Astrocyte (in vitro differentiated cells and primary cell): ENCODE measurements around the gene ARAP1.

Experiments
- EZH2 ChIP-seq: IDR thresholded peaks from 2 replicates; pipeline ENCODE4 v1.6.1; 2012; ENCODE audit warnings: mild to moderate bottlenecking, low read length, inconsistent platforms; ENCODE audit not compliant: insufficient read depth
- TF ChIP-seq, protein P1 (sequence below): IDR thresholded peaks from 2 replicates; pipeline ENCODE4 v1.5.1; 2011; ENCODE audit warnings: low read depth, mild to moderate bottlenecking, inconsistent platforms, low read length, moderate library complexity; ENCODE audit not compliant: insufficient read depth

DNA sequence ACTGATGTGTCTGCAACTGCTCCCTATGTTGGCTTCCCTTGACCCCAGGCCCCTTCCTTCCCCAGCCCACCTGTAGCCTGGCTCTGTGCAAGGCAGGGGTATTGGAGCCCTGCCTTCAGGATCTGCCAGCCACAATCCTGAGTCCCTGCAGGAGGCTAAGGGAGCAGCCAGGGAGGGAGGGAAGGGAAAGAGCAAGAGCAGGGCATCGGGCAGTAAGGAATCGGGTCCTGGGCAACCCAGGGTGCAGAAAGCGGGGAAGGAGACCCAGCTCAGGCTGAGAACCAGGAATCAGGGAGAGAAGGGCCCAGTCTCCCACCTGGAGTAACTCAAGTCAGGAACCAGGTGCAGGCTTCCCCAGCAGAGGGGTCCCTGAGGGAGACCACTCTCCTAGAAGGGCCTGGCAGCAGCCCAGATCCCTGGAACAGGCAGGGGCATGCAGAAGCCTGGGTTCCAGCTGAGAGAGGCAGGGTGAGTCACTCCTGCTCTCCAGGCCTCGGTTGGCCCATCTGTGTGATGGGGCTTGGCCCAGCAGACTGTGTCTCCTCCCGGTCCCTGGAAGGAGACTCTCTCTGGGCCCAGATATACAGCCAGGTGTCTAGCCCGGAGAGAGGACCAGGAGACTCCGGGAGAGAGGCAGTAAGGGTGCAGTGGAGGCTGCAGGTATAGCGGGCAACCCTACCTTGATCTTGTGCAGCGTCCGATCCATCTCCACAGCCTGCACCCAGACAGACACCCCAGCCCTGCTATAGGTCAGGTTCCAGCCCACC lies 28.3 kb upstream of the ARAP1 start:
- TF ChIP-seq, protein P1, sequence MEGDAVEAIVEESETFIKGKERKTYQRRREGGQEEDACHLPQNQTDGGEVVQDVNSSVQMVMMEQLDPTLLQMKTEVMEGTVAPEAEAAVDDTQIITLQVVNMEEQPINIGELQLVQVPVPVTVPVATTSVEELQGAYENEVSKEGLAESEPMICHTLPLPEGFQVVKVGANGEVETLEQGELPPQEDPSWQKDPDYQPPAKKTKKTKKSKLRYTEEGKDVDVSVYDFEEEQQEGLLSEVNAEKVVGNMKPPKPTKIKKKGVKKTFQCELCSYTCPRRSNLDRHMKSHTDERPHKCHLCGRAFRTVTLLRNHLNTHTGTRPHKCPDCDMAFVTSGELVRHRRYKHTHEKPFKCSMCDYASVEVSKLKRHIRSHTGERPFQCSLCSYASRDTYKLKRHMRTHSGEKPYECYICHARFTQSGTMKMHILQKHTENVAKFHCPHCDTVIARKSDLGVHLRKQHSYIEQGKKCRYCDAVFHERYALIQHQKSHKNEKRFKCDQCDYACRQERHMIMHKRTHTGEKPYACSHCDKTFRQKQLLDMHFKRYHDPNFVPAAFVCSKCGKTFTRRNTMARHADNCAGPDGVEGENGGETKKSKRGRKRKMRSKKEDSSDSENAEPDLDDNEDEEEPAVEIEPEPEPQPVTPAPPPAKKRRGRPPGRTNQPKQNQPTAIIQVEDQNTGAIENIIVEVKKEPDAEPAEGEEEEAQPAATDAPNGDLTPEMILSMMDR, result no peak
- no peak for TF ChIP-seq EZH2
